Hepatic stellate cell (primary cell): ENCODE measurements around the gene SLC38A11.

ENCODE experiments used
- DNase-seq: peaks from one replicate; pipeline ENCODE4 v3.0.0; 2011; ENCODE audit warnings: low spot score

Gene SLC38A11

DNA sequence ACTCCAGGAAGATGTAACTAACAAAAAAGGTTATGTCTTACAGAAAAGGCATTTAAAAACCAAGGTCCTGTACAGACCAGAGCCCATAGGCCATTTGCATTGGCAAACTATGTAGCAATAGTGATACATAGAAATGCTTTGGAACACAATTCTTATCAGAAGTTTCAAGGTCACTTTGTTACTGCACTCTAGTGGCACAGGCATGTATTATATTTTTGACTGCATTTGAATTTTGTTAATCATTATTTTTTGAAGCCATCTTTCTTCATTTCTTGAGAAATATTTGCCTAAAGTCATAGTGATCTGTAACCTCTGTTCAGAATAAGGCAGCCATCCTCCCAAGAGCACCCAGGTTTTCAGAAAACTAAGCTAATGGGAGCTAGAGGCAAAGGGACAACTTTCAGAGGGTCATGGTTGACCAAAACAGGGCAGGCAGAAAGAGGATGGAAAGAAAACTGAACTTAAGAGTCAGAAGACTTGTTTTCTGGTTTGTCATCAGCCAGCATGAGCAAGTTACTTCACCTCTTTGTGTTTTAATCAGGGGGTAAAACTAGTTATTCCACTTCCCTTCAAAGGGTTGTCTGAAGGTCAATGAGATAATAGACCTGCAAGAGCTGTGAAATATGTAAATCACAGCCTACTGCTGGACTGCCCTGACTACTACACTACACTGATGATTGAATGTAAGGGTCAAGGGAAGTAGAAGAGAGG is 41.5 kb downstream of the SLC38A11 start:
- no peak for DNase-seq

DNA sequence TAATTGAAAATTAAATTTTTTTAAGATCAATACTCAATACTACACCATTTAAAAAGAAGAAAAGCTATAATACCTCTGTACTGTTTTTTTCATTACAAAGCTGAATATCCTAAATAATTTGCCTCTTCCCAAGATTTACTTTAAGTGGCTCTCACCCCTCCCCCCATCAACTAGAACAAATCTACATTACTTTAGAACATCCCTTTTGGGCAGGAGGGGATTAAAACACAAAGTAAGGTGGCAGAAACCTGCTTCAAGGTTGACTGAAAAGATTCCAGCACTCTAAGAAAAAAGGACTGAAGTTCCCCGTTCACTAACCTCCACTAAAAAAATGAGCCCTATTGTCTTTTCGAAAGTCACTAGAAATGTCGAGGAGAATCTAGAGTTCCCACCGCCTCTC is 42.3 kb downstream of the SLC38A11 start:
- DNase-seq, result no peak

DNA sequence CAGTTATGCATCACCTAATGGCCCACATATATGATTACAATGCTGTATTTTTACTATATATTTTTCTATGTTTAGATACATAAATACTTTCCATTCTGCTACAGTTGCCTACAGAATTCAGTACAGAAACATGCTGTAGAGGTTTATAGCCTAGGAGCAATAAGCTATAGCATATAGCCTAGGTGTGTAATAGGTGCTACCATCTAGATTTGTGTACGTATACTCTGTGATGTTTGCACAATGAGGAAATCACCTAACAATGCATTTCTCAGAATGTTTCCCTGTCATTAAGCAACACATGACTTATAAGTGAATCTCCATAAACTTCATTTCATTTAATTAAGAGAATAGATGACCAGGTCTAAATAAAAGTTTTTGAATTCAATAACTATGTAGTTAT is 43.5 kb downstream of the SLC38A11 start:
- DNase-seq, result no peak

DNA sequence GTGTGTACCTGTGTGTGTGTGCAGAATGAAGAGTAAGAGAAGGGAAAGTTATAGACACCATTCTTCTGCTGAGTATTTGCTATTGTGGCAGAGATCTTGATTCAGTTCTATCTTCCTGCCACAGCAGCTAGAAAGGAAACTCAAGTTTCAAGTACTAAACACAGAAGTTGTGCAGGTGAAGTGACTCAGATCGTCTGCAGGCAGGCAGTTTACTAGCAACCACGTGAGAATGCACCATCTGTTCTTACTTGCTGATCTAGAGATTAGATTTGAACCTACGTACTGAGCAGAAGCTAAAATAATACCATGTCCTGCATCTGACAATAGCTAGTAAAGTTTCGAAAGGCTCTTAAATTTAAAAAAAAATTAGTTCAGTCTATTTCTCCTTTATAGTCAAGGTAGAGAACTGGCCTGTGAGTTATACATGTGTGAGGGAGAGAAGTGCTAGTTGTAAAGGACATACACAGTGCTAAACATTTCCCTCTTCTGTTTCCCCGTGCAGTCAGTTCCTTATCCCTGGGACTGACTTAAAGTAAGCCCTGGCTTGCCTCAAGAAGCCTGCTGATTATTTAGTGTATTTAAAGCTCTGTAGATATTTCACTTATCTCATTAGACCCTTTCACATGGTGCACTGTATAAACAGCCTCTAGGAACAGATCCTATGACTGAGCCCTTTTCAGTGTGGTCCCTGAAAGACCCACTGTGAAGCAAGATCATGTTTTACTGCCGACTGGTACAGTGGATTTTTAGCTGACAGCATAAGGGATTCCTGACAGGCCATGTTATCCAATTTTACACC is 45.0 kb downstream of the SLC38A11 start:
- DNase-seq, result no peak

DNA sequence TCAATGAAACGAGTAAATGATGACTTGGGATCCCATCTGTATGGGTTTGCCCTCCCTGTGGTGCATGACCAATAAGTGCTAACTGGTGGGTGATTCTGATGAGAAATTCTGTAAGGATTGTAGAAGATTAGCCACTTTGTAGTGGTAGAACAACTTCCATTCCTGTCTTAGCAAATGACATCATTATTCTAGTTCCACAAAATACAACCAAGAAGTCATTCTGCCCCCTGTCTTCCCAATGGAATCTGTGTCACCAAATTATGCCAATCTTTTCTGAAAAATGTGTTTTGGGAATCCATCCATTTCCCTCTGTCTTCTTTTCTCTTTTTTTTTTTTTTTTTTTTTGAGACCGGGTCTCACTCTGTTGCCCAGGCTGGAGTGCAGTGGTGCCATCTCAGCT is 48.4 kb downstream of the SLC38A11 start:
- DNase-seq, result no peak

DNA sequence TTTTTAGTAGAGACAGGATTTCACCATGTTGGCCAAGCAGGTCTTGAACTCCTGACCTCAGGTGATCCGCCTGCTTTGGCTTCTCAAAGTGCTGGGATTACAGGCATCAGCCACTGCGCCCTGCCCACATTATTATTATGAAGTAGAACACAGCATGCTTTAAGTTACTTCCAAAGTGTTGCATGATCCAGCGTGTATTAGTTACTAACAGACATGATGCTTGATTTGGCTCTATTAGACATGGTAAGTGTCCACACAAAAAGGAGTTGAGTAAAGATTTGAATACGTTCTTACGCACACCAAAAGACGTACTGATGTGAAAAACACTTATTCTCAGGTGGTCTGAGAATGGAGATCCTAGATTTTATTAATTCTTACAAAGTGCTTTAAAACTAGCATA is 50.0 kb downstream of the SLC38A11 start:
- no peak for DNase-seq

DNA sequence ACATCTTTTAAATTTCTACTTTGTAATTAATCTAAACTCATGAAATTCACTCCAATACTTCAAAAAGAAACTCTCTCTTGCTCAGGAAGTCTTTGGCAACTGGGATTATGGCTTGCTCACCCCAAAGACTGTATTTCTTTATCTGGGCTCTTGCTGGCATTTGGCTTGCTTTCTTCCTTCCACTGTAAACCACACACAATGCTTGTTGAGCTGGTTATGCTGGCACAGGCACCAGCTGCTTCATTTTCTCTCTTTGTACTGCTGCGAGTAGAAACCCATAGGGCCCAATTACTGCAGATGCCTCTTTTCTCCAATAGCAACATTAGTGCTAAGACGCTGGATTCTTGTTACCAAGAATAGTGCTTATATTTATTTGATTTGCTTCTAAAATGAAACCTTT is 51.4 kb downstream of the SLC38A11 start:
- DNase-seq, result no peak

DNA sequence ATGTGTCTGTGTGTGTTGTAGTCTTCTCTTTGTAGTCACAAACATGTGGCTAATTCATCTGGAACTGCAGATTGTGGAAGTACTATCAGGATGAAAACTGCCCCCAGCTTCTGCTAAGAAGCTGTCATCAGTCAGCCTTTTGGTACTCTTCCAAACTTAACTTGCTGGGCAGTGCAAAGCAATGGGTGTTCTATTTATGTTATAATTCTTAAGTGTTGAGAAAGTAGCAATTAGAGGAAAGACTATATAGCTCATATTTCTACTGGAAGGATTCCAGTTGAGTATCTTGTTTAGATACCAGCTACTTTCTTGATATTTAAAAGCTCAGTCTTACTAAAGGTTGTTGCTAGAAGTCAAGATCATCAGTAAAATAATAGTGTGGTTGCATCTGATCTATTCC is 52.1 kb downstream of the SLC38A11 start:
- no peak for DNase-seq

DNA sequence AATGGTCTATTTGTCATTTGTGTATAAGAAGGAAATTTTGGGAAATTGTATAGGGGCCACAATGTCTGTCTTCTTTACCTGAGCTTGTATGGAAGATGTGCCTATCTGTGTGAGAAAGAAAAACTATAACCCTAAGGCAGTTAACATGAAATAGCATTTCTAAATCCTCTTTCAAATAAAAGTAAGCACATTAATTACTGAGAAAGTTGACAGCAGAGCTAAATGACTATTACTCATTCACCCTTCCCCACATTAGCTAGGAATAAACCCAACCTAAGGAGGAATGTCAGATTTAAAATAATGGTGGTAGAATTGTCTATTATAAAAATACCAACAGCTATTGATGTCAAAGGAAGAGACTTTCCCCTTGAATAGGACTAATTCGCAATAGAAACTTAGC is 56.2 kb downstream of the SLC38A11 start:
- DNase-seq, result no peak

DNA sequence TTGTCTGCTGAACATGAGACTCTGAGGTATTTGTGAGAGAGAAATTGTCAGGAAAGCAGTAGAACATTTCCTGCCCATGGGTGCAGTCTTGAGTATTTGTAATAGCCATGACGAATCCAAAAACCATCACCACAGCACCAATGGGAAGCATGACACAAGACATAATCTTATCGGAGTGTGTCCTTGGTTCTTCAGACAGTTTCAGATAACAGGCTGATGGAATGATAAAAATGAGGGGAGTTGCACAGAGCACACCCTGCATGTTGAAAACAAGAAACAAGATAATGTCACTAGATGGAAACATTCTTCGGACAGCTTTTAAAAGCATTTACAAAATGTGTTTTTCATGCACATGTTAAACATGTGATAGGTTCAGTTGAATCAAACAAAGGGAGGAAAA is 56.9 kb downstream of the SLC38A11 start:
- no peak for DNase-seq

DNA sequence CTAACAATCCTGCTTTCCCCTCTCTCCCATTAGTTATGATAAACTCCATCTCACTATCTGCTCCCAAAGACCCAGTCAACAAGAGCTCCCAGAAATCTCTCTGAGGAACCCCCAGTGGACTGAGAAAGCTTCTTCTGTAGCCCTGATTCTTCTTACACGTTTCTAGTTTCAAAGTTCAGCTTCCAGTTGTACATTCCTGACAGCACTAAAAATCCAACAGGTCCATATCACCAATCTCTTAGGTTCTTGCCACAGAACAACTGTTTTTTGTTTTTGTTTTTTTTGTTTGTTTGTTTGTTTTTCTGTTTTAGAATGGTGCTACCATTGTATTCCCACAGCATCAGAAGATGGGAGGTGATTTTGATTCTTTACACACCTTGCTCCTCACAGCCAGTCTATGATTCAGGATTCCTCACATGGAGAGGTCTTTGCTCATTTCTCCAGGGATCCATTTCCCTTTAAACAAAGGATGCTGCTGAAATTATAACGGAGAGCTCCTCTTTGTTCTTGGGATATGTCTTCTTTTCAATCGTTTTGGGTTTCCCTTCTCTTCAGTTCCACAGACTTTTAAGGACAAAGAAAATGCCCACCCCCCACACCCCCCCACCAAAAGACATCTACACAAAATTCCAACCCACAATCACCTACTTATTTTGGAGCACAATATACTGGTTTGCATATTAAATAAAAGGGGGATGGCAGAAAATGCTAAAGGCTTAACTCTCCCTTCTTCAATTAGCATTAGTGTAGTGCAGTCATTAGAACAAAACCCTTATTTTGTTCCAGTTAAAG is 57.7 kb downstream of the SLC38A11 start:
- no peak for DNase-seq

DNA sequence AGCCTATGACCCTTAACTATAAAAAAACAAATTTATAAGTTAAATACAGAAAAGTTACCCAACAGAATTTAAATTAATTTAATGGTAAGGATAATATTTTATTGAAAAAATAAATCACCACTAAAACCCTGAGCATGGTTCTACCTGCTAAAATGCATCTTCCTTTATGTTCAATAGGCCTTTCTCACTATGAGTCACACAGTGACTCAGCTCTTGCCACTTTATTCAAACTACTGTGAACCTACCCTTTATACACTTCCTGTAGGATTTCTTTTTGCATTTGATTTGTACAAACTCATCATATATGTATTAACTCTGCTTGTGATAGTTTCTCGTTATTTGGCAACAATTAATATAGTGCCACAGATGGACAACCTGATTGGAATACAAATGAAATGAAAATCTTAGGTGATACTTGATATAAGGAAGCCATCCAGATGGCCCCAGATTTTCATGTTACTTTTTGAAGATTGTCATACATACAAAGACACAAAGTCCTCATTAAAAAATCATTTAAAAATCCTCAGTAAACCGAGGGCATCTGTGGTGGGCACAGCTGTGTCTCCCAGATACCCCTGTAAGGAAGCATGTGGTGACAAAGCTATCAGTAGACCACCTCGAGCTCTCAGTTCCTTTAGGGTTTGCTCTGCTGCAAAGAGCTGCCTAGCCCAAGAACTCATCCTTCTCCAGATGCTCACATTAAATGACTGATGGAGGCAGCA is 58.5 kb downstream of the SLC38A11 start:
- no peak for DNase-seq

DNA sequence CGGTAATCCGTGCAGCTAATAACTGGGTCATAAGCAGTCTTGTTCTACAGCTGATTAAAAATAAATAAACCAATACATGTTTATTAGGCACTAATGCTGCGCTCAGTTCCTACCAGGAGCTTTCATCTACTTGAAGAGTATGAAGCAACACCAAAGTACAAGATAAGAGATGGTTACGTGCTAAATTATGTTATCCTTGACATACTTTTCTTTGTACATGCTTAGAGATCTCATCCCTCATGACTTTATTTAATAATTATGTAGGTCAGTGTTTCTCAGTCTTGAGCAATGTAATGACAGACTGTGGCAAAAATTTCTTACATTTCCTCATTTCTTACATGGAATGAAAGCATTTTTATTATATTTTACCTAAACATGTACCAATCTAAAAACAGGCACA is 59.1 kb downstream of the SLC38A11 start:
- no peak for DNase-seq

DNA sequence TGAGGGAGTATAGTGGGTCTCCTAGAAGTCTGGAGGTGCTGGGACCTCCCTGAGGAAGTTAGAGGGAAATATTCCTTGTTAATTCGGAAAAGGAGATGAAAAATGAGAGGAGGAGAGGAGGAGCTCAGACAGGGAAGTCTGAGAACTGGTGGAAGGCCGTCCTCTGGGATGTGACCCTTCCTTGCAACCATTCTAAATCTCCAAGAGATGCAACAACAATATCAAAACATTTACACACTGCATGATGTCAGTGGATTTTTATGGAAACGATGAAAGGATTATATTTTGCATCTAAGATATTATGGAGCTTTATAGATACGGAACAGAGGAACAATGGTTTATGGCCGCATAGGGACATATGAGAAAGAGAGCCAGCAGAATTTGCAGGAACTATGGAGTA is 63.9 kb downstream of the SLC38A11 start:
- no peak for DNase-seq

DNA sequence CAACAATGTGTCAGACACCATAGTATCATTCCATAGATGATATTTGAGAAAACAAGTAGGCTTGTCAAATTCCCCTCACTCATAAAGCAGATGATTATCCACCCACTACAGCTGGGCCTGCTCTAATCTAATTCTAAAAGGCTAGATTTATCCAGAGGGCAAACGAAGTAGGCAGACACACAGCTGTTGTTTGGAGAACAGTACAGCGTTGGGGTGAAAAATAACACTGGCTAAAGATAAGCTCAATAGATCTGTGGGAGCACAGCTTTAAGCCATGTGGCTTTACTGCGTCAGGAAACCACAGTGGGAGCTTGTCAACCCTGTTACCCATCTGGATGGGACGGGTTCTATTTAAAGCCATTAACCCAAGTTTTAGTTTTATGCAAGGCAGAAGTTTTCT is 64.8 kb downstream of the SLC38A11 start:
- DNase-seq, result no peak

DNA sequence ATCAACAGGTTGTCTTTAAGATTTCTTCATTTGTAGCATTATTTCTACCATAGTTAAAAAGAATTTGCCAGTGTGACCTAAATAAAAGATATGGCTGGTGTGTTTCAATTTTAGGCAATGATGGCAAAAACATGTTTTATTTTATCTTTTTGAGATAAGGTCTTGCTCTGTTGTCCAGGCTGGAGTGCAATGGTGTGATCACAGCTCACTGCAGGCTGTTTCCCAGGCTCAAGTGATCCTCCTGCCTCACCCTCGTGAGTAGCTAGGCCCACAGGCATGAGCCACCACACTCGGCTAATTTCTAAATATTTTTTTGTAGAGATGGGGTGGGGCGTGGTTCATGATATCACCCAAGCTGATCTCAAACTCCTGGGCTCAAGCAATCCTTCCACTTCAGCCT is 66.7 kb downstream of the SLC38A11 start:
- DNase-seq, result no peak

DNA sequence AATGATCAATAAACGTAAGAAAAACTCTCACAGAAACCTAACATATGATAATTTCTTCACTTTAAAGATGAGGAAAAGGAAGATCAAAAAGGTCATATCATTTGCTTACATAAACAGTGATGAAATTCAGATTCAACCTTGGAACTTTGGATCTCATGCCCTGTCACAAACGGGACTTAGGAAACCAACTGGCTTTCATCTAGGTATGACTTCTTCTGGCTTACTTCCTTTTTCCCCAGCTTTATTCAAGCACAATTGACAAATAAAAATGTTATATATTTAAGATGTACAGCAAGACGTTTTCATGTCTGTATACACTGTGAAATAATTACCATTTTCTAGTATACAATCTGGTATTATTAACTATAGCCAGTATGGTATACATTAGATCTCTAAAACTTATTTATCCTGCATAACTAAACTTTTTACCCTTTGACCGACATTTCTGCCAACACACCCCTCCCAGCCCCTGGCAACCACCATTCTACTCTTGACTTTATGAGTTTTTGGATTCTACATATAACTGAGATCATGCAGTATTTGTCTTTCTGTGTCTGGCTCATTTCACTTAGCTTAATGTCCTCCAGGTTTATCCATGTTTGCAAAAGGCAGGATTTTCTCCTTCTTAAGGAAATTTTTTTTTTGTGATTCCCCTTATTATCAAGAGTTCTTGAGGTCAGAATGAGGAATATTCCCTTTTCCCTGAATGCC is 67.7 kb downstream of the SLC38A11 start:
- no peak for DNase-seq

DNA sequence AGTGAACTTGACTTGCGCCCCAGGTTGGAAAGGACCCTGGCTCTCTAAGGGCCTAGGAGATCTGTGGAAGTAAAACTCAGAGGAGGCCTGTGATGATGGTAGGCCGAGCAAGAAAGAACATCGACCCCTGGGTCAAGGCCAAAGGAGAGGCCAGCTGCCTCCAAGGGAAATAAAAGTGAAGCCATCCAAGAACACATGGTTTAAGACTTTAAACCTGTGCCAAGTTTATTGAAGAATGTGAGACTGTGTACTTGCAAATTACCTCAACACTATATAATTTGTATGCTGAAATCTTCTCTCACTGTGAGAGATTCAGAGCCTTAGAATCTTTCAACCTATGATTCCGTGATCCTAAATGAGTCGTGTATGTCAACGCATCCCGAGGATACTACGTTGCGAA is 73.0 kb downstream of the SLC38A11 start:
- no peak for DNase-seq

DNA sequence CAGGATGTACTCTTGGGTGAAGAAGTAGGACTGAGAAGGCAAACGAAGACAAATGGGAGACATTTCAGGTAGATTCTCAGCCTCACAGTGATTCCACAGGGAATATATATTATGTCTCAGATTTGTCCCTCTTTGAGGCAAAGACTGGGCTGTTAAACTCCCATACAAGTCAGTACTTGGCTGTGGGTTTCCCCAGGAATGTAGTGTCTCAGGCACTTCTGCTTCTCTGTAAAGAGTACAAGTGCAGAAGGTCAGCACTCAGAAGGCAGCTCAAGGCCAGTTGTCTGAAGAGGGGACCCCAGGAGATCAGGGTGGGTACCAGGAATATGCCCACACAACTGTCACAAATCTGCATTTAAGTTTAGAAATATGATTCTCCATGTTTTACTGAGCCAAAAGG is 73.8 kb downstream of the SLC38A11 start:
- no peak for DNase-seq

DNA sequence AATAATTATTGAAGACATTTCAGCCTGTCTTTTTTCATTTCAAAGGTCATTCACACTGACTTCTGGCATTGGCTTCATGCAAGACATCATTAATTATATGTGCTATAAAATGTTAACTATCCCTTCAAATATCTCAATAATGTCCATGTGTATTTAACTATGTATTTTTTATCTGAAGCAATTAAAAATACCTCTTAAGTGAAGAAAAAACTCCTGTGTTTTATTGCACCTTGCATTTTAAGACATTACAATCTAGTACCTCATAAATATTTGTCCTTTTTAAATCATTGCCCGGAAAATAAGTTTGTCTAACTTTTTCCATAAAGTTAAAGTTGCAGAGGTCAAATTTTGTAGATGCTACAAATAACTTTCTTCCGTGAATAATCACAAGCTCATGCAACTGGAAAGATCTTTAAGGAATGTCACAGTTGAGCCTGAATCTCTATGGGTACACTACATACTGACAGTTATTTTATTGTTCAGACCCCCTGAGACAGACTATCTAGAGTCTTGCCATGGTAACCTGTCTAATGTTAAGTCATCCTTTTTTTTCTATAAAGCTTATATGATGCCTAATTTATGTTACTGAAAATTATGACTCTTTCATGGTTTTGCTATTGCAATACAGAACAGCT is 75.3 kb downstream of the SLC38A11 start:
- no peak for DNase-seq

DNA sequence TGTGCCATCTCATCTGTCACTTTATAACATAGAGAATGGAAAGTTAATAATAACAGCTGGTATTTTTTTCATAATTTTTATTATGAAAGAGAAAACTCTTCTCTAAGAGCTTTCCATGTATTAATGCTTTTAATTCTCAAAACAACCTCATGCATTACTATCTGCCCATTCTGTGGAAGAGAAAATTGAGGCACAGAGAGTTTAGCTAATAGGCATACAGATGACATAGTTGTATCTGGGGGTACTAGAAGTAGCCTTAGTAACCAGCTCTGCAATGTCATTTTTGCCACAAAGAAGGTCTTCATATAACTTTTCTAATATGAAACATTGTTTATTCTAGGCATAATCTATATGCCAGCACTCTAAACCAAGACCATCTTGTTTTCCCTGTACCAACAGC is 77.4 kb downstream of the SLC38A11 start:
- DNase-seq, result no peak
